Dermis blood vessel endothelial cell (primary cell): Measurements from ENCODE around the gene TNFAIP2. TPM values are rescaled to one million over a fixed set of nuclear protein-coding genes. Genes with fewer than 3 reads are reported as not detected.
"Not testable (repeated sequence)": the region's sequence is repeated elsewhere in the genome, so short reads cannot be mapped to it uniquely, and the experiment has no call there.

ENCODE experiments used
- DNase-seq: peaks from one replicate; pipeline ENCODE4 v3.0.0; 2010
- total RNA-seq: library from RNA; depleted of rRNA; stranded (reverse); fragments of >200 nt; gene quantifications from 2 replicates; pipeline ENCODE4 v1.2.3, GENCODE V29; 2014

Gene TNFAIP2
- total RNA-seq, 1 donor from 2014 or later = 94.6 TPM

GRCh38 chr14:103107941-103108748 is 15.1 kb upstream of the TNFAIP2 start:
- no peak for DNase-seq

- peak; percentile 28 for DNase-seq
Measured at GRCh38 chr14:103108749-103109207, 14.5 kb upstream of the TNFAIP2 start.

- DNase-seq = peak; percentile 69
Measured at GRCh38 chr14:103109535-103110441, 13.5 kb upstream of the TNFAIP2 start.

DNA sequence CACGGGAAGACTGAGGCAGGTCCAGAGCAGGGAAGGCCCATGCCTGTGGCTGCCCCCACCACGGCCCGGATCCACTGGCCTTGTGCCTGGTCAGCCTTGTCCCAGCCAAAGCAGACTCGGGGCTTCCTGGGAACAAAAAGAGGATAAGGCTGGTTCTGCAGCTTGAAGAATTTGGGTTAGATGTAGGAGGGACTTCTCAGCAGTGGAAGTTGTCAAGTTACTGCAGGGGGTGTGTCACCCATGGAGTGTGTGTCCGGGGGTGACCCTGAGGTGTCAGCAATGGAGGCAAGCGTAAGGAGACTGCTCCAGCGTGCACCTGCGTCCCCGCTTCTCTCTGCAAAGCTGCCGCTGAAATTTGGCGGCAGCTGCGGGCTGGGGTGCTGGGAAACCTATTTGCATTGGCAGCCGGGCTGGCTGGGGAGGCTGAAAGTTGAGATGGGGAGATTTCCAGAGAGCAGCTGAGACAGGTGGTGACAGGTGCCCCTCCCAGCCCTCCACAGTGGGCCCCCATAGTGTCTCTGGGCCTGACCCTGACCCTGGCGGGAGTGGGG is 12.5 kb upstream of the TNFAIP2 start:
- no peak for DNase-seq

GRCh38 chr14:103111232-103111868 is 11.9 kb upstream of the TNFAIP2 start:
- no peak for DNase-seq

- DNase-seq = peak; percentile 25
Measured at GRCh38 chr14:103112400-103113243, 10.6 kb upstream of the TNFAIP2 start.

DNA sequence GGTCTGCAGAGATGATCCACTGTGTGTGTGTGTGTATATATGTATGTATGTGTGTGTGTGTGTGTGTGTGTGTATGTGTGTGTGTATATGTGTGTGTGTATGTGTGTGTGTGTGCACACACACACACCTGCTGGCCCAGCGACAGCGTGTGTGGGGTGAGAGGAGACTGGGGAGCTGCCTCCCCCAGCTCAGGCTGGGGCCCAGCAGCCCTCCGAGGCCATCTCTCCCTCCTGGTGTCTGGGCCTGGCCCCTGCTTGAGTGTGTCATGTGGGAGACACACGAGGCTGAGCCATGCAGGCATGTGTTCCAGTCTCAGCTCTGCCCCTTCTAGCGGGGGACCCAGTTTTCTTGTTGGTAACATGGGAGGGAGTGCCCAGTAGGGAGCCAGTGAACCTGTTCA is 10.0 kb upstream of the TNFAIP2 start:
- DNase-seq = no peak

GRCh38 chr14:103113774-103114173 is 9.5 kb upstream of the TNFAIP2 start:
- DNase-seq = no peak

GRCh38 chr14:103115086-103115679 is 8.1 kb upstream of the TNFAIP2 start:
- DNase-seq = not testable (repeated sequence)

DNA sequence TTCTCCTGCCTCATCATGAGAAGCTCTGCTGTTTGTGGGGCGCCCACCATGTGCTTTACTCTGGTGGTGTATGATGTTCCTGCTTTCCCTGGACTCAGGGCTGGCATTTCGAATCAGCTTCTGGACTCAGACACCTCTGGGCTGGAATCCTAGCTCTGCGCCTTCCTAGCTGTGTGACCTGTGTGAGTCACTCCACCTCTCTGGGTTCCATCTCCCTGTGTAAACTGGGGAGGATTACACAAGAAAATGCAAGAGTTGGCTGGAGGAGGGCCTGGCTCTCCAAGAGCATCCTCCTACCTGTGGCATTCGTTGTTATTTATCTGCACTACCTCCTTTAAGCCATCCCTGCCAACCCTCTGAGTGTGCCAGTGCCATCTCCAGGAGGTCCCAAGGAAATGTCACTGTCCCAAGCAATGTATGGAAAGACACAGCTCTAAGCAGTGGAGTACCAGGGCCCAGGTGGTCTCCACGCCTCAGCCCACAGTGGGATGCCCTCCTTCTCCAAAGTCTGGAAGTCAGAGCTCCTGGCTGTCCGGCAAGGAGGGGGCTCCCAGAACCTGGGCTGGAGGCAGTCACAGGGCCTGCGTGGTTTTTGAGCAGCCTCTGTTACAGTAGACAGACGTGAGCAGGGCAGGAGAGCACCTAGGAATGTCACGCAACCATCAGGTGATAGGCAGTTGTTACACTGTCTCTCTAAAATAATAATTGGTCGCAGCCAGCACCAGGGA is 7.3 kb upstream of the TNFAIP2 start:
- no peak for DNase-seq

- no peak for DNase-seq
Measured at GRCh38 chr14:103116636-103117035, 6.6 kb upstream of the TNFAIP2 start.

DNA sequence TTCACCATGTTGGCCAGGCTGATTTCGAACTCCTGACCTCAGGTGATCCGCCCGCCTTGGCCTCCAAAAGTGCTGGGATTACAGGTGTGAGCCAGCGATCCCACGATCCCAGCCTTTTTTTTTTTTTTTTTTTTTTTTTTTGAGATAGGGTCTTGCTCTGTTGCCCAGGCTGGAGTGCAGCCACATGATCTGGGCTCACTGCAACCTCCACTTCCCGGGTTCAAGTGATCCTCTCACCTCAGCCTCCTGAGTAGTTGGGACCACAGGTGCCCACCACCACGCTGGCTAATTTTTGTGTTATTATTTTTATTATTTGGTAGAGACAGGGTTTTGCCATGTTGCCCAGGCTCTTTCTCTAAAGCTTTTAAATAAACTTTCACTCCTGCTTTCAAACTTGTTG is 5.8 kb upstream of the TNFAIP2 start:
- not testable (repeated sequence) for DNase-seq

DNA sequence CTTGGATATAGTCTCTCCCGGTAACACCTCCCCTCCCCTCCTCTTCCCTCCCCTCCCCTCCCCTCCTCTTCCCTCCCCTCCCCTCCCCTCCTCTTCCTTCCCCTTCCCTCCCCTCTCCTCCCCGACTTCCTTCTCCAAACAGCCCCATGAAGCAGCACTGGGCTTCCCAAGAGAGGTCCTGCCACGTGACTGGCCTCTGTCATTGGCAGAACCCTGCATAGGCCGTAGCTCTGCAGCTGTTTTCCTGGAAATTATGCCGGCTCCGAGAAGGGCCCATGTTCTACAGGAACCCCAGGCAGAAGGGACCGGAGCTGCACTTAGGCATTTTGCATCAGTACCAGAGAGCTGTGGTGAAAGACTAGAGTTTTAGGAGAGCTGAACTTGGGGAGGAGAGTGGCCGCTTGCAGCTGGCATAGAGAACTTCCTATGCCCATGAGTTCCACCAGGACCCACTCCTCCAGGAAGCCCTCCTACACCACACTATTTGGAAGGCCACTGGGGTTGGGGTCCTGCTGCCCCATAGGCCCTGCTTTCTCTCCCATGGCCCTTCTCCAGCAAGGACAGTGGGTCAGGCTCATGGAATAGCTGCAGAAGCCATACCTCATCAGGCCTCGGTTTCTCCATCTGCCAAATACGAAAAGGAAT is 5.1 kb upstream of the TNFAIP2 start:
- DNase-seq = peak; percentile 66

- DNase-seq = no peak
Measured at GRCh38 chr14:103118663-103119404, 4.4 kb upstream of the TNFAIP2 start.

DNA sequence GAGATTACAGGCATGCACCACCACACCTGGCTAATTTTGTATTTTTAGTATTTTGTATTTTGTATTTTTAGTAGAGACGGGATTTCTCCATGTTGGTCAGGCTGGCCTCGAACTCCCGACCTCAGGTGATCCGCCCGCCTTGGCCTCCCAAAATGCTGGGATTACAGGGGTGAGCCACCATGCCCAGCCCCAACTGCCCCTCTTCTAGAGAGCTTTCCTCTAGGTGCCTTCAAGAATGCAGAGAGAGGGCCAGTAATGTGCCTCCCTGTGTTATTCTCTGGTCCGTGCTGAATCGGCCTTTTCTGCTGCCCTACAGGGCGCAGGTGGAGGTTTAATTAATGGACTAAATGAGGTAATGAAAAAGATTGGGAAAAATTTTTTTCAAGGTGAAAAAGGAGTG is 3.7 kb upstream of the TNFAIP2 start:
- not testable (repeated sequence) for DNase-seq

DNA sequence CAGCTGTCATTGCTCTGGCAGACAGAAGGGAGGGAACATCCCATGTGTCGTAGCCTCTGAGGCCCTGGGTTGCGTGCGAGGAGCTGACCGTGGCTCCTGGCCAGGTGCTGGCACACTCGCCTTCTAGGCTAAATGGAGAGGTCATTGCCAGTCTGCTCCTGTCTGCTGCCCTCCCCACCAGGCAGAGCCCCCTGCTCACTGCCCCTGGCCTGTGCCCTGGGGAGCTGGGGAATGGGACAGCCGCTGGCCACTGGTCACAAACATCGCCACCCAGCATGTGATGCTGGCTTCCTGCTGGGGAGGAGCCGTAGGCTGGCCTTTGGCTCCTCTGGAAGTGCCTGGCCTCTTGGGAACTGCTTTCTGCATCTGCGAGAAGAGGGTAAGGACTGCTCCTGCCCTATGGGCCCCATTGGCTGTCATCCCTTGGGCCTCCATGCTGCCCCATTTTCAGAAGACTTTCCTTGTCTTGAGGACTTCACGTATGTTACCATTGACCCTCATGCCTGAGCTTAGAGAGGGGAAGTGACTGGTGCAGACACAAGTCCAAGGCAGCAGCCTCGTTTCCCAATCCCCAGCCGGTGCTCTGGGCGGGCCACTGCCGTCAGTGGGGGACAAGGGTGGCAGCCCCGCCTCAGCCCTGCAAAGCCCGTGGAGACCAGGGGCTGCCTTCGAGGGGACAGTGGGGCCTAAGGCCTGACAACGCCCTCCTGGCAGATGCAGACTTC is 2.0 kb upstream of the TNFAIP2 start:
- peak; percentile 39 for DNase-seq

- DNase-seq = peak; percentile 89
Measured at GRCh38 chr14:103121846-103122584, 1.2 kb upstream of the TNFAIP2 start.

DNA sequence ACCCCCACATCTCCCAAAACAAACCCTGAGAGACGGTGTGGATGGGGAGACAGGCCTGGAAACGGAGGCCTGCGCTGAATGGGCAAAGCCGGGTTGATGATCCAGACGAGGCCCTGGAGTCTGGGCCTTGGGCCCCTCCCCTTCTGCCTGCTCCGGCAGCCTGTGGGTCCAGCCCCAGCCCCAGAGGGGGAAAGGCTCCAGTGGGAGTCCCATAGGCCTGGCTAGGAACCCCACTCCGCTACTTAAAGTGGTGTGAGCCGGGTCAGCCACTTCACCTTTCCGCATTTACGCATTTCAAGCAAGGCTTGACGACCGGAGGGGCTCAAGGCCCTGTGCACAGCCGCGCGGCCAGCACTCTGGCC is 695 bp upstream of the TNFAIP2 start:
- DNase-seq = no peak
